Measurements from ENCODE around the gene GAP43.

Gene GAP43

DNA sequence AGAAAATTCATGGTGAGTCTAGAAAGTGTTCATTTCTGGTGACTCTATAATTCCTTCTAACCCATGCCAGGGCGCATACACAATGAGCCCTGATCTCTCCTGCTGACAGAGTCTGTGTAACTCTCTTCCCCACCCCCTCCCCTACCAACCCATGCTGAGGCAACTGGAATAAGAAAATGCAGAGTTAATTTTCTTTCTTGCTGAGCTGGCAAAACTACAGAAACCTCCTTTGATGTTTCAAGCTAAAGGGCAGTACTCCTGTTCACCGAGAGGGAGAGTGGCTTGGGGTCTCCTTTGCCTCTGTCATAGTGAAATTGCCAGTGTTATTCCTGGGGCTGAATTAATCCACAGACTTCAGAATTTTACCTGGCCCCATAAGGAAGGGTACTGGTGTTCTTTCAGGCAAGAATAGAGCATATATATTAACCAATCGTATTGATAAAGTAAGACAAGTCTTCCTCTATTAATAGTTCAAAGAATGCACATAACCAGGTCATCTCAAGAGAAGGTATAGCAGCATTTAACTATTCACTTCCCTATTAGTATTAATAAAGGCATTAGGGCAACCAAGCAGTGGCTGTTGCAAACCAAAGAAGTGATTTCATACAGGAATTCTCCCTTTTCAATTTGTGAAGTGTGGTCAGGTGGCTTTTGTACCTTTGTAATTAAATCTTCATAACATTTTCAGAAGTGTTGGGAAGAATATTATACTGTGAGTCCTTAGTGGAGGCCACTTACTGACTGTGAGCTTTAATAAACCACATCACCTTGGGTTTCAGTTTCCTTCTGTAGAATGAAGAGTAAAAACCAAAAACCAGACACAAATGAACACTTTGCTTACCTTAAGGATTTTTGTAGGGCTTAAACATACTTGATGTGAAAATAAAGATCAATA lies 4.1 kb downstream of the GAP43 start:
- DNase-seq: no peak

DNA sequence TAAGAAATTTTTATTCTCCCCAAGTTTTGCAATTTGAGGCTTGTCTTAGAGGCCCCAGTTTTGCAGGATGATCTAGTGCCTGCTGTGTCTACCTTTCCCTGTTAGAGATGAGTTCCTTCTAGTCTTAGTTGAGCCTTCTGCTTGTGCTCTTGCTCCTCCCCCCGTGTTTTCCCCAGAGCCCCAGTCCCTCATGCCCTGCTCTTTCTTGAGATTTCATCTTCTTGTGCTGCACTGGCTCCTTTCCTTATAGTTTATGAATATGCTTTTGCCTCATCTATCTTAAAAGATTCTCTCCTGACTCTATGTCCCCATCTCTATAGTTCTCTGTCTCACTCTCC lies 4.7 kb downstream of the GAP43 start:
- no peak for DNase-seq

DNA sequence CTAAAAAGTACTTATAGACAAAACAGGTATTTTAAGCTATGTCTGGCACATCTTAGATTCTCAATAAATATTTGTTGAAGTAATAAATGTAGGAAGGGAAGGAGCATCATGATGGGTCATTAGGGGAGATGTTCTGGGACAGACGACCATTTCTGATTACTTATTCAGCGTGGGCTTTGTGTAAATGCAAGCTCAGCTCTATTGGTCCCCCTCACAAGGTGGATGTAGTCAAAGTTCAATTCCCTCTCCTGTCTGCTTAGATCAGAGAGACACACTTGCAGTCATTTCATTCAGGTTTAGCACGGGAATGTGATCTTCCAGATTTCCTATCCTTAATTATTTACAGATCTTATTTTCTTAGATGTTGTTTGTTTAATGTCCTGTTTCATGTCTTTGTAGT lies 7.5 kb downstream of the GAP43 start:
- no peak for DNase-seq

DNA sequence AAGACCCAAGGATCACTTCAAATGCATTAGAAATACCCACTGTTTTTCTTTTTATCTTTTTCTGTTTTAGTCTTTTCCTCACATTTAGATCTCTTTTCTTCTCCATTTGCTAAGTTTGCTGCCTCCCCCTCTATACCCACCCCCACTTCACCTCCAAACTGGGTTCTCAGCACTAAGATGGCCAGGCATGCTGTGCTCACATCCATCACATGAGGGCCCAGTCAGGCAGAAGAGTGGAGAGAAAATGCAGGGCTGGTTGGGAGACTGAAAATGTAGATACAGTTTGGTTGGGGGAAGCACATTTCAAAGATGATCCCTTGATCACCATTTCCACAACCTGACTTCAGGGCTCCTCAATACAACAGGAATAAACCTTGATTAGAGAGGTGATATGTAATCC lies 8.7 kb downstream of the GAP43 start:
- no peak for DNase-seq

GRCh38 chr3:115633467-115633866 lies 10.2 kb downstream of the GAP43 start:
- no peak for DNase-seq

DNA sequence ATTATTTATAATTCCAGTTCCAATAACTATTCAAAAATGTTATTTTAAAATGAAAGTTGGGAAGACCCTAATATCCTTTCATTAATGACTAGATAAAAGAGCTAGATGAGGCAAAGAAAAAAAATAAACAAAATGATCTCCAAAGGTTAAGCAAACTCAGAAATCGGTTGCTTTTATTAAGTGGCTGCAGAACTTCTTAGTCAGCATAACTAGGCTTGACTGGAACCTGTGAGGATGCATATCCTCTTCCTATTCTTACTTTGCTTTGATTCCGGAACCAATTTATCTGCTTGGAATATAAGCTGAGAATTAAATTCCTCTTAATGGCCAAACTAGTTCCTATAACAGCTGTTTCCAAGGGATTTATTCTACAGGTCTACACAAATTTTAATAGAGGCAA lies 10.7 kb downstream of the GAP43 start:
- no peak for DNase-seq

GRCh38 chr3:115635406-115635805 lies 12.1 kb downstream of the GAP43 start:
- DNase-seq: no peak

GRCh38 chr3:115638241-115638640 lies 14.9 kb downstream of the GAP43 start:
- DNase-seq: no peak

GRCh38 chr3:115638991-115639390 lies 15.7 kb downstream of the GAP43 start:
- no peak for DNase-seq

DNA sequence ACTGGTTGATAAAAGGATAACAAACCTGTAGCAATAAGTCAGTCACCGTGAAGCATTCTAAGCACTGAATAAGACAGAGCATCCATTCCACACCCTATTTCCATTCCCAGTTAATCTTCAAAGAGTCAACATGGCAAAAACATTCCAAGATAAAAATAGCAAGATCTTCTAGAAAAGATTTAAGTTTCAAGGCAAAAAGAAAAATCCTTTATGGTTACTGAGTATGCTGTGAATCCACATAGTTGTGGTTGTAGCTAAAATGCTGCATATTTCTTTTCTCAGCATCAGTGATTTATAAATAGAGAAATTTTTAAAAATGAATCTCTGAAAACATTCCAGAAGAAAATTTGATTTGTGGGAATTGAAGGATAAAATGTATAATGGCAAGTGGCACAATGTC lies 21.1 kb downstream of the GAP43 start:
- DNase-seq: no peak

GRCh38 chr3:115646027-115646690 lies 22.8 kb downstream of the GAP43 start:
- no peak for DNase-seq

DNA sequence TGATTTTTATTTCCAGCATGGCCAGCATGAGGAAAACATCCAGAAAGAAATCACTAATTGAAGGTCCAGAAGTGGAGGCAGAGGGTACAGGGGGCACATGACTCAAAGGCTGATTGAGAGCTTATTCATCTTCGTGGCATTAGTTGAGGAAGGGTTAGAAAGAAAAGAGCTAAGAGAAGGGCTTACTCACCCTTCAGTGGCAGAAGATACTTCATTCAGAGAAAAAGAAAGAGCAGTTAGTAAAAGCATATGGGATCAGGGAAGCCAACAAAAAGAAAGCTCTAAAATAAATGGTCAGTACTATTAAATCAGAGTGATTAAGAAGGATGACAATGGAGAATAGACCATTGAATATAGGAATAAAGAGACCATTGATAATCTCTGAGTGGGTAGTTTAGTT lies 25.2 kb downstream of the GAP43 start:
- DNase-seq: no peak

DNA sequence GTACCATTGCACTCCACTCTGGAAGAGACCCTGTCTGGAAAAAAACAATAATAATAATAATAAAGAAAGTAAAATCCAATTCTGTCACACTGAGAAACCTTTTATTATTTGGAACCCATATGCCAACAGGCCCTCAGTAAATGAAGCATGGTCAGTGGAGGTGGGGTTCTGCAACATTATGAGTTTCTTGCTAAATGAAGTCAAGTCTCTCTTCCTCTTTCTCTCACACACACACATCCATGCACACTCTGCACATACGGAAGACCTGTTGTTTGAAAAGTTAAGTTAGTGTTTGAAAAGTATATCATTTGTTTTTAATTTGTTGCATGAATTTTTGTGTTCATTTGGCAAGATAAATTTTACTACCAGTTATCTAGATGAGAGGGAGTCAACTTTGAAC lies 27.8 kb downstream of the GAP43 start:
- no peak for DNase-seq

GRCh38 chr3:115651599-115651998 lies 28.3 kb downstream of the GAP43 start:
- DNase-seq: no peak

DNA sequence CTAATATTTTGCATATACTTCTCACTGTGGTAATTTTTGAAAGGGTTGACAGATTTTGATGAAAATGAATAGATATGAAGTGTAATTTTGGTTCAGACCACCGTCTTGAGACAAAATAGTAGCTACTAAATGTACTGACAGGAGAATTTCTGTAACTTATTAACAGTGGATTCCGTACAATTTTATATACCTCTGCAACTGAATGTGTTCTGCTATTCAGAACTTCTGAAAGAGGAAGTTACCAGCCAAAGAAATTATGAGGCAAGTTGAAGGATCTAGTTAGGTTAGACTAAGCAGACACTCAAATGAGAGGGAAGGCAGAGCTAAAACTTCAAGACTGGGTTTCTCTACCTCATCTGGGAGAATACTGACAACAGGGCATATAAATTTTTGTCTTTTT lies 29.4 kb downstream of the GAP43 start:
- no peak for DNase-seq

- DNase-seq: no peak
Observed at GRCh38 chr3:115655761-115656282, 32.5 kb downstream of the GAP43 start.

DNA sequence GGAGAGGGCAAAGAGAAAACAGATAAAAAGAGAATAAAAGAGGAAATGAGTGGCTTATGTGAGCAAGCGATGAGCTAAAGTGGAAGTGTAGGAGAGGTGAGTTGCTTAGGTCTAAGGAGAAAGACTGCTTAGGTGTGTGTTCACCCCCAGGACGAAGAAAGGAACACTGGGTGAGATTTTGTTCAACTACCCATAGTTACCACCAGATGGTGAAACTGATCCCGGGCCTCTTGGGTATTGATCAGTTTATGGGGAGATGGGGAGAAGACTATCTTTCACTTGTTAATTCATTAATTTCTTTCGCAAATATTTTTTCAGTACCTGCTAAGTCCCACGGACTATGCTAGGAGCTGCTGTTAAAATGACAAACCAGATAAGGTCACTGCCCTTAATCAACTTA lies 33.9 kb downstream of the GAP43 start:
- no peak for DNase-seq

DNA sequence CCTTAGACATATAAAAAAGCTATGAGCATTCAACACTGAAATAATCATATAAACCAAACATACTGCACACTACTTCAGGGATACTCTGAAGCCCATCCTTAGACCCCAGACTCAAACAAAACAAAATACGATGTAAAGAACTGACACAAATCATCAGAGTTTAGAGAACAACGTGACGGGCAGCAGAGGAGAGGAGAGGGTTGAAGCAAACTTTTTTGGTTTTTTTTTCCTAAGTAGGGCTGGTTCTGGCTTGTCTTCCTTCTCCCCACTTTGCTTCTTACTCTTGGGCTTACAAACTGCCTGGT lies 34.7 kb downstream of the GAP43 start:
- no peak for DNase-seq

GRCh38 chr3:115658337-115659181 lies 35.2 kb downstream of the GAP43 start:
- peak; percentile 17 to 77 (median 49) for DNase-seq

GRCh38 chr3:115659253-115660220 lies 36.2 kb downstream of the GAP43 start:
- peak in 1 of 5 experiments; percentile 10 for DNase-seq

DNA sequence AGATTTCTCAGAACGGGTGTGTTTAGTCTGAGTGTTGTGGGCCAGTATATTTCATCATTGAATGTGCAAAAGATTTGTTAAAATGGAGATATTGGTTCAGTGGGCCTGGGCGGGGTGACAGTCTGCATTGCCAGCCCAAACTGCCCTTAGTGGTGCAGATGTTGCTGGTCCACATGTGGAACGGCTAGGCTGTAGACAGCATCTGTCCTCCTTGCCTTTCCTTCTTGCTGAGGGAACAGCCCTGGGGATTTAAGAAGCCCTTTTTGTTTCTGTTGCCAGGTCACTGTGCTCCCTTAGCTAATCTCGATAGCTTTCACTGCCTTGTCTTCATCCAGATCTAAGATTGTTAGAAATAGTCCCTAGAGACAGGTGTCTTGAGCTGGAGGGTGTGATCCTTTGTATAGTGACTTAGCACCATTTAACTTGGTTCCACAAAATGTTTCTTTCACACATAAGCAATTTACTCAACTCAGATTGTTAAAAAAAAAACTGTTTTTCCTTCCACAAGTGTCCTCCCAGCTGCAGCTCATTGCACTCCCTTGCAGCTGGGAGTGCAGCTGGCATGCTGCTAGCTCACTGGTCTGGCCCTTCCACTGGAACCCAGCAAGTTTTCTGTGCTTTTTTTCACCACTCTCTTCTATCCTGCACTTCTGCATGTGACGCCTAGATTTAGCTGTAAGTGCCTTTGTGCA lies 37.5 kb downstream of the GAP43 start:
- no peak for DNase-seq

DNA sequence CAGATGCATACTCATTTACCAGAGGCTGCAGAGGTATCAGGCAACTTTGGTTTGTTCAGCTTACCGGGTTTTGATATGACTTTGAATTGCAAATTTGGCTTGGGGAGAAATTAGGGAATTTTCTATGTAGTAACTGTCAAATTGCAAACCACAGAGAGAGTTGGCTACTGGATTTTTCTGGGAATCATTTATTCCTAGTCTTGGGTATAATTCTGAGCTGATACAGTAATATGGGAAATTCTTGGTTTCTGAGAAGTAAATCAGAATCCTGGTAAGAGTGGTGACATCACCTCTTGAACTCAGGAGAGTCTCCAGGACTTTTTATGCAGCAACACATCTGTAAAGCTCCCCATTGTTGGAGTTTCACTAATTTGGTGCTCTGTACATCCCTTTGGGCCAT lies 39.0 kb downstream of the GAP43 start:
- no peak for DNase-seq
